Right ventricle myocardium superior (tissue), 1 donor: Measurements from ENCODE around the gene TKT. TPM values are rescaled to one million over a fixed set of nuclear protein-coding genes. Genes with fewer than 3 reads are reported as not detected.
"Not testable (repeated sequence)": the region's sequence is repeated elsewhere in the genome, so short reads cannot be mapped to it uniquely, and the experiment has no call there.

Source experiments
- ATAC-seq: fragments of 200-7000 bp; cut with Tn5 transposase; one replicate; pipeline ENCODE4 v1.9.1; 2020; ENCODE audit warnings: mild to moderate bottlenecking; ENCODE audit not compliant: poor library complexity
- DNase-seq: peaks from one replicate; pipeline ENCODE4 v3.0.0-alpha.2; 2020
- intact Hi-C: fragments of 100-400 bp; cut with DNase I; formaldehyde crosslinking; loops from one replicate; pipeline ENCODE4 v1.11.2; 2022
- long read RNA-seq: library from polyadenylated mRNA; unstranded; transcript quantifications from one replicate; pipeline ENCODE4 v2.0.0, GENCODE V29; 2021
- total RNA-seq: library from RNA; stranded (reverse); fragmentation: NEBNext Ultra II Directional; extraction: Animal tissue kit (Norgen Biotek cat#: 25700); gene quantifications from one replicate; pipeline ENCODE4 v1.2.1, GENCODE V29; 2021
- donor health status: DM: no; HTN: yes; CAD: no; lungs with severe emphysema.

Gene TKT, protein sequence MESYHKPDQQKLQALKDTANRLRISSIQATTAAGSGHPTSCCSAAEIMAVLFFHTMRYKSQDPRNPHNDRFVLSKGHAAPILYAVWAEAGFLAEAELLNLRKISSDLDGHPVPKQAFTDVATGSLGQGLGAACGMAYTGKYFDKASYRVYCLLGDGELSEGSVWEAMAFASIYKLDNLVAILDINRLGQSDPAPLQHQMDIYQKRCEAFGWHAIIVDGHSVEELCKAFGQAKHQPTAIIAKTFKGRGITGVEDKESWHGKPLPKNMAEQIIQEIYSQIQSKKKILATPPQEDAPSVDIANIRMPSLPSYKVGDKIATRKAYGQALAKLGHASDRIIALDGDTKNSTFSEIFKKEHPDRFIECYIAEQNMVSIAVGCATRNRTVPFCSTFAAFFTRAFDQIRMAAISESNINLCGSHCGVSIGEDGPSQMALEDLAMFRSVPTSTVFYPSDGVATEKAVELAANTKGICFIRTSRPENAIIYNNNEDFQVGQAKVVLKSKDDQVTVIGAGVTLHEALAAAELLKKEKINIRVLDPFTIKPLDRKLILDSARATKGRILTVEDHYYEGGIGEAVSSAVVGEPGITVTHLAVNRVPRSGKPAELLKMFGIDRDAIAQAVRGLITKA
- 43.6 TPM for total RNA-seq
- long read RNA-seq, transcript TKT-208 (14 exons, 3,010 nt): major isoform, 45 of 108 reads
- long read RNA-seq, partial matches to known transcripts: 37 of 108 reads
- long read RNA-seq, other reads (novel, unspliced or antisense): 23 of 108 reads

DNA sequence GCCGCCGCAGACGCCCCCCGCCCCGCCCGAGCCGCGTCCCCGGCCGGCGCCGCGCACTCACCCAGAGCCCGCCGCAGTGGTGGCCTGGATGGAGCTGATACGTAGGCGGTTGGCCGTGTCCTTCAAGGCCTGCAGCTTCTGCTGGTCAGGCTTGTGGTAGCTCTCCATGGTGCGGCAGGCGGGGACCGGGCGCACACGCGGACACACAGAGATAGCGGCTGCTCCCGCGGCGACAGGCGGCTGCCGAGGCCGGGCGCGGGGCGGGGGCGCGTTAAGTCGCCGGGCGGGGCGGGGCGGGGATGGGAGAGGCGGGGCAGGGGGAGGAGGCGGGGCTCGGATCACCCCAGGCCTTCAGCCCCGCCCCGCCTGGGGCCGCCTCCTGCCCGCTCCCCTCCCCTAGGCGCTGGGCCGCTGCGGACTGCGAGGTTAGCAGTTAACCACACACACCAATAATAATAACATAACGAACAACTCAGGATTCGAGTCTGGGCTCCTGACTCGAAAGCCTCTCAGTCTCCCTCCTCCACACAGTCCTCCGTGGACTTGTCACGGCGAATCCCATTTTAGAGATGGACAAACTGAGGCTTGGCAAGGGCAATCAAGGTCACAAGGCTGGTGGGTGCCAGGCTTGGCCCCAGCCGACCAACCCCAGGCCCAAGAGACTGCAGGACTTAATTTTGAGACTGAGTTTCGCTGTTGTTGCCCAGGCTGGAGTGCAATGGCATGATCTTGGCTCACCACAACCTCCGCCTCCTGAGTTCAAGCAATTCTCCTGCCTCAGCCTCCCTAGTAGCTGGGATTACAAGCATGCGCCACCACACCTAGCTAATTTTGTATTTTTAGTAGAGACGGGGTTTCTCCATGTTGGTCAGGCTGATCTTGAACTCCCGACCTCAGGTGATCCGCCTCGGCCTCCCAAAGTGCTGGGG is at the start of gene TKT:
Gene TKT (minus strand): TSS at position 248 of the 929 bp plus-strand sequence. CDS start 80 bp downstream, at position 168.
- intact Hi-C loops: no loop called here
- peak; percentile 95 for DNase-seq

DNA sequence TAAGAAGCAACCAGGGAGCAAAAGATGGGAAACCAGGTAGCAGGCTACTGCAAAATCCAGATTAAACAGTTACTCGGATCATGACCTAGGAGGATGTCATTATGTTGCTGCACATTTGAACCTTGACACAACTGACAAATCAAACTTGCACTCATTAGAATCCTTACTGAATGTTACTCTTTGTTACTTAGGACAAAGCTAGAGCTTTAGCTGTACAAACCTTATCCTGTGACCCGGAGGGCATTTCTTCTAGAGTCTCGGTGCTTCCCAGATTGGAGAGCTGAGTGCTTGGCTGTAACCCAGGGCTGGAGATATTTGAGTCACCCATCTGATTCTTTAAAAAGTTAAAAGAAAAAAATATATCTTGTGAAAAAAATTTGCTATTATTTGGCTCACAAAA is 48.1 kb upstream of the TKT start:
- intact Hi-C loops: loop anchor here (5.0 kb wide), 1 partner anchor 403 kb away; no protein-coding TSS in a partner anchor
- ATAC-seq (peak; percentile 51), DNase-seq (no peak)

More for the DNA sequence above, at the start of gene TKT:
- ATAC-seq: peak; percentile 84

DNA sequence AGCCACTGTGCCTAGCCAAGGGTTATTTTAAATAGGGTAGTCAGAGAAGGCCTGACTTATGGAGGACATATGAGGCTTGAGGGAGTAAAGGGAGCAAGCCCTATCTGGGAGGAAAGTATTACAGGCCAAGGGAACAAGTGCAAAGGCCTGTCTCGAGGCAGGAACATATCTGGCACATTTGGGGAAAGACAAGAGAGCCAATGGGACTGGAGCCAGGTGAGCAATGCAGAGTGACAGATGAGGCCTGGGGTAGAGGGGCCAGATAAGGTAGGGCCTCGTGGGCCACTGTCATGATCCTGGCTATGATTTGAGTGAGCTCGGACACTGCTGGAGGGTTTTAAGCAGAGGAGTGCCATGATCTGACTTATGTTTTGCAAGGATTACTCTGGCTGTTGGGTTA is 47.7 kb upstream of the TKT start:
- intact Hi-C loops: loop anchor here (5.0 kb wide), 1 partner anchor 404 kb away; no protein-coding TSS in a partner anchor
- ATAC-seq (peak; percentile 83), DNase-seq (no peak)

DNA sequence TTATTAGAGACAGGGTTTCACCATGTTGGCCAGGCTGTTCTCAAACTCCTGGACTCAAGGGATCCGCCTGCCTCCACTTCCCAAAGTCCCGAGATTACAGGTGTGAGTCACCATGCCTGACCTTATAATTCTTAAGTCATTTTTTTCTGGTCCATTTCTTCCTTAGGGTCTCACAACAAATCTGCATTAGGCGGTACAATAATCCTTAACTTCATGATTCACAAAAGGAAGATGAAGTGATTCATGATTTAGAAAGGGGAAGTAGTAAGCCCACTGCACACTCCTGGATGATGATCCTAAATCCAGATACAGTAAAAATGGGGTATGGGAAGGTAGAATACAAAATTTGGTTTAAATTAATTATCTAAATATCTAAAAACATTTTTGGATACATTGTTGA is 45.0 kb upstream of the TKT start:
- no peak for ATAC-seq
- intact Hi-C loops: loop anchor here (5.0 kb wide), 1 partner anchor 406 kb away; no protein-coding TSS in a partner anchor
- no peak for DNase-seq

DNA sequence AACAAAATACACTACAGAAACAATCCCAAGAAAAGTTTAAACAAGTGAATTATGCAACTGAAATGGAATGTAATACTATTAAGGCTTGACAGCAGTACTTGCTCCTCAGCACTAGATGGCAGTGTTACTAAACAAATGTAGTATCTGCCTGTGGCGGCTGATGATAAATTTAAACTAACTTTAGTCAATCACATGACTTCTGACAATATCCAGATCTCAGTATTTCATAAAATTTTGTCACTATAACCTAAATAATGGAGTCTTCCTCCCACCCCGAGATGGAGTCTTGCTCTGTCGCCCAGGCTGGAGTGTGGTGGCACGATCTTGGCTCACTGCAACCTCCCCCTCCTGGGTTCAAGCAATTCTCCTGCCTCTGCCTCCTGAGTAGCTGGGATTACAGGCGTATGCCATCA is 43.8 kb upstream of the TKT start:
- intact Hi-C loops: loop anchor here (5.0 kb wide), 1 partner anchor 408 kb away; no protein-coding TSS in a partner anchor
- DNase-seq: not testable (repeated sequence)
- ATAC-seq: peak; percentile 63

DNA sequence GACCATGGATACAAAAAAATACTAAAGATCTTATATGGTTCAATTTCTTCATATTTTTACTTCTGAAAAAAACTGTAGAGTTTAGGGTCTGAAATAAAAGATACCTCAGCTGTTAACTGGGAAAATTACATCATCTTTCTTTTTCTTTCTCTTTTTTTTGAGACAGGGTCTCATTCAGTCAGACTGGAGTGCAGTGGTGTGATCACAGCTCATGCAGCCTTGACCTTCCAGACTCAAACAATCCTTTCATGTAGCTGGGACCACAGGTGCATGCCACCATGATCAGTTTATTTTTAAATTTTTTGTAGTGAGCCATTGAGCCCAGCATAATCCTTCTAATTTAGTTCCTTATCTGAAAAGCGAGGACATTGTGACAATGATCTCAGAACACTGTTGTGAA is 39.6 kb upstream of the TKT start:
- ATAC-seq (no peak), DNase-seq (no peak)
- intact Hi-C loops: no loop called here

DNA sequence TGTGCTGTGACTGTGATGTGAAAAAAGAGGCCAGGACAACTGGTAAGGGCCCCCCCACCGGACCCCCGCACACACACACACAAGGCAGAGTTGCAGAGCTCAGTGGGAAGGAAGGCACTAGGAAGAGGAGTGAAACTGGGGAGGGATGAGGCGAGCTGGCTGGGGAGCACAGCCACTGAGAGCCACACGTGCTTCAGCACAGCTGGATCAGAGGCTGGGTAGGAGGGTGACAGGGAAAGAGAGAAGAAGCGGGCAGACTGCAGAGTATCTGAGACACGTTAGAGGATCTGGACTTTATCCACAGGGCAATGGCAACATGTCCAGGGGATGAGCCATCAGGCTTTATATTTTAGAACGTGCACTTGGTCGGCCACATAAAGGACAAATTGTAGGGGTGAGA is 38.0 kb upstream of the TKT start:
- DNase-seq: no peak
- intact Hi-C loops: no loop called here
- peak; percentile 45 for ATAC-seq

DNA sequence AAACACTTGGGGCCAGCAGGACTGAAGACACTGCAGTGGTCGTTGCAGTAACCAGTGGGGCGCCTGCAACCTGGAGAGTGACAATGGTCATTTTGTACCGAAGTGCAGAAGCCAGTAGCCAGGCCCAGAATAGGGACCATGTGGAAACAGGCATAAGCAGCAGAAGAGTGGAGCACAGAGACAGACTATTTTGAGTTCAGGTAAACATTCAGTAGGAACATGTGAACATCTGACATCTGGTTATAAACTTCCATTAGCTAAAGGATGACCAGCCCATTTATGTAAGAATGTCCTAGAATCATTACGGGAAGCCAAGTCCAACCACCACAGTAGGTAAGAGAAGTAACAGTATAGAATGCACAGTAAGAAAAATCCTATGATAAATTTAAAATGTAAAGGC is 32.4 kb upstream of the TKT start:
- ATAC-seq (no peak), DNase-seq (no peak)
- intact Hi-C loops: no loop called here

DNA sequence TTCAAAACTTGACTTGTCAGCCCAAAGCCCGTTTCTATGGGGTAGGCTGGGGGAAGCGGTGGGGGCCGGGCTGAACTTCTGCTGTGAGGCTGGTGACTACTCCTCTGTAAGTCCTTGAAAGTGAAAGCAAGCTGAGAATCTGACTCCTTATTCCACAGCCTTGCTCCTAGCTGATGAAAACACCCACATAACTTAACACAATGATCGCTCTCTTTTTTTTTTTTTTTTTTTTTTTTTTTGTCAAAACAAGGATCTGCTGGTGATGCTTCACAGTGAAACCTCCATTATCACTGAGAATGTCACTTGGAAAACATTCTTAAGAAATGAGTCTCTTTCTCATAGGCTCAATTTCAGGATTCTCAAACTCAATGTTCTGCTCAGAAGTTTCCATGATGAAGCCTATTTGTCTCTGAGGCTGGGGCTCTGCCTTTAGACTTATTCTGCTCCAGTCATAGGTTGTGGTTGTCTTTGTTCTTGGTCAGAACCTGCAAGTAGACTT is 31.4 kb upstream of the TKT start:
- intact Hi-C loops: no loop called here
- ATAC-seq (no peak), DNase-seq (no peak)

DNA sequence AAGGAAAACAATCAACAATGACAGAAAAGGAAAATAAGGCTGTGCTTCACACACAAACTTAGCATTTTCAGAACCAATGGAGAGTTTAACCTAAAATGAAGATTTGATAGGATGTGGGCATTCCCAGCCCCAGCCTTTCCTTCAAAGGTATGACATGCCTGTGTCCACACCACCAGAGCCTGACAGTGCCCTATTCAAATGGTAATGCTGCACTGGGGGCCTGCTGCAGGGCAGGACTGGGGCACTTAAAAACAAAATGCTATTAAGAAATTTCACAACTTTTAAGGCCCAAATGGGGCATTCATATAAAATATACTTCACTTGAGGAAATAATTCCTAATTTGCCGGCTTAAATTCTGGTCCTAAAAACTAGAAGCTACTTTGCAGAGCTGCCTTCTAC is 30.9 kb upstream of the TKT start:
- intact Hi-C loops: no loop called here
- DNase-seq (no peak), ATAC-seq (no peak)

DNA sequence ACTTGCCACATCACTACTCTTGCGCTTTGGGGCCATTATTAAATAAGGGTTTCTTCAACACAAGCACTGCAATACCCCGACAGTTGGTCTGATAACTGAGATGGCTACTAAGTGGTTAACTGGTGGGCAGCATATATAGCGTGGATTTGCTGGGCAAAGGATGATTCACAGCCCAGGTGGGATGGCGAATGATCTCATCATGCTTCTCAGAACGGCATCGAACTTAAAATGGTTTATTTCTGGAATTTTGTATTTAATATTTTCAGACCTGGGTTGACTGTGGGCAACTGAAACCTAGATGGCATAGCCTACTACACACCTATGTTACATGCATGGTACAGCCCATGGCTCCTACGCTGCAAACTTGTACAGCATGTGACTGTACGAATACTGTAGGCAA is 26.8 kb upstream of the TKT start:
- no peak for ATAC-seq
- intact Hi-C loops: no loop called here
- no peak for DNase-seq

DNA sequence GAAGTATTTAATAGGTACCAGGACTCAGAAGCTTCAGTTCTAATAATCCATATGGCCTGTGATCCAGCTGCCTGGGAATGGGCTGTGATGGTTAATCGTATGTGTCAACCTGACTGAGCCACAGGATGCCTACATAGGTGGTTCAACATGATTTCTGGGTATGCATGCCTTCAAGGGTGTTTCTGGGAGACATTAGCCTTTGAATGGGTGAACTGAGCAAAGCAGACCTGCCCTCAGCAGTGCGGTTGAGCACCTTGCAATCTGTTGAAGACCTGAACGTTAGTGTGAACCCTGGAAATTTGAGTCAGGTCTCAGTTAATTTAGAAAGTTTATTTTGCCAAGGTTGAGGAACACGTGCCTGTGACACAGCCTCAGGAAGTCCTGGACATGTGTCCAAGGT is 22.8 kb upstream of the TKT start:
- ATAC-seq: no peak
- intact Hi-C loops: no loop called here
- DNase-seq: no peak

DNA sequence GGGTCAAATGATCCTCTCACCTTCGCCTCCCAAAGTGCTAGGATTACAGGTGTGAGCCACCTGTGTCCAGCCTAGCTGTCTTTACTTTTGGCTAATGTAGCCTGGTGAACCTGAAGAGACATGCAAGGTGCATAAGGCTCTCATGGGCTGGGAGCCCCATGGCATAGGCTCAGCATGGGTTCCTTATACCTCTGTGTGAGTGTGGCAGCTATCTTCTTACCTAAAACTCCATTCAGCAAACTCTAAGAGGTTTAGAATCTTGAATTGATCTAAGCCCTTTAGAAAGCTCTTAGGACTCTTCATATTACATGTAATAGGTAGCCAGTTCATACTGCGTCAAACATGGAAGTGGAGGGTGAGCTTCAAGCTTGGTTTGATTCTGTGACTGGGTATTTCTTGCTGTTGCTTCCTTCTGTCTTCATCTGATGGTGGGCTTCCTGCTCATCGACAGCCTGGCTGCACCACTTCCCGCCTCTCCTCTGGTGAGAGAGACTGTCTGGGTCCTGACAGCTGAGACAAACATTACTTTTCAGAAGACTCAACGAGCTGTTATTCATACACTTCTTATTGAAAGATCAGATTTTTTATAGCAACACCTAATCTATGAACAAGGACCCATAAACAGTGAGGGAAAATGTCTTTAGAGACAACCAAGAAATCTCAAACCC is 19.2 kb upstream of the TKT start:
- no peak for DNase-seq
- intact Hi-C loops: no loop called here
- no peak for ATAC-seq

DNA sequence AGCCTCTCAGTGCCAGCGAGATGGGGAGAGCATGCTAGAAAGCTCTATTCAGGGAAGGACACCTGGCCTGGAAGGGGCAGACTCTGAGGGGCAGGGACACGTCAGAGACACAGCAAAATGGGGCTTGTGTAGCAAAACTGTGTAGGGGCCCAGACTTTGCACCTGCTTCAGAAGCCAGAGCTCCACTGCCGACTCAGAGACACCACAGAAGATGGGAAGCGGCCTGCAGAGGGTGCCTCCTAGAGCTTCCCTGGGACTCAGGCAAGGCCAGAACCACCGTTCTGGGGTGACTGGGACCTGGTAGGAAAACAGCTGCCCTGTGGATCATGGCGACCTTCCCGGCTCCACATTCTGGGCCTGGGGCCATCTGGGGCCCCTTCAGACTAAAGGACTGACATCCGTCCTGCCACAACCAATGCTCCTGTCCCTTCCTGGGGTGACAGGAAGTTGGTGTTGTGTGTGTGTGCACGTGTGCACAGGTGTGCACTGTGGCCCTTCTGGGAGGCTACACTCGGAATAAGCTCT is 17.4 kb upstream of the TKT start:
- DNase-seq (no peak), ATAC-seq (no peak)
- intact Hi-C loops: no loop called here

DNA sequence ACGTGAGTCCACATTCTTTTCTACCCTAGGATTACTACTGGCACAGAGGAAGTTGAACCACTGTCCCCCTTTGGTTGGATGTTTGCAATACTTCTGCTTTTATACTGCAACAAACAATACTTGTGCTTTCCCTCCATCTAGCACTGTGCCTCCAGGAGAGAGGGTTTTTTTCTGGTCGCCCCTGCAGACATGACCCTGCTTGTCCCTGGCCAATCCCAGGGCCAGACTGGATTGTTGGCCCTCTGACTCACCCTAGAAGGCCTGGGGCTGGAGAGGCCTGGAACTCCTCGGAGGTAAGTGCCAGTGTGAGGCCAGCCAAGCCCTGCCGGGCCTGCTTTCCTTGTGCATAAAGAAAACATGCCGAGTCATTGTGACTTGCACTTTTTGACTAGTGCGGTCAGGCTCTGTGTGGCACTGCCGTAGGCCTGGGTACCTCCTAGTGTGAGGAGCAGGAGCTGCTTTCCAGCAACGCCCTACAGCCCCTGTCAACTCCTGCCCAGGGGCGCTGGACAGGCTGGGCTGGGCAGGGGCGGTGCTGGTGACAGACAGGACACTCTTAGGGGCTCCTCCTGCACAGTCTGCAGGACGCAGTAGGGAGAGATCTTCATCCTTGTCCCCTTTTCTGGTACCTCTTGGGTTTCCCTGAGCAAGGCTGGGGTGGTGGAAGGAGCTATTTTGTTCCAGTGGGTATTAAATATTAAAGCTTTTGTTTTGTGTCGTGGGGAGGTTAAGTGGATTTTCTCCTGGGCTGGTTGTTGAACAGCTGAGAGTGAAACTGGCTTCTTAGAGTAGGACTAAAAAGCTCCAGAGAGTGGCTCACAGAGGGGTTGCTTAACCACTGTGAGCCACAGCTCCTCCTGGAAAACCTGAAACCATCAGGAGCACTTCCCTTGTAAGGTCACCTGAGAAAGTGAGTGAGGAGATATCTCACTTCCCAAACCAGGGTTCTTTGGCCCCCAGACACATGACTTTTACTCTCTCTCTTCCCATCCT is 14.4 kb upstream of the TKT start:
- ATAC-seq (peak; percentile 95), DNase-seq (peak; percentile 91)
- intact Hi-C loops: no loop called here

DNA sequence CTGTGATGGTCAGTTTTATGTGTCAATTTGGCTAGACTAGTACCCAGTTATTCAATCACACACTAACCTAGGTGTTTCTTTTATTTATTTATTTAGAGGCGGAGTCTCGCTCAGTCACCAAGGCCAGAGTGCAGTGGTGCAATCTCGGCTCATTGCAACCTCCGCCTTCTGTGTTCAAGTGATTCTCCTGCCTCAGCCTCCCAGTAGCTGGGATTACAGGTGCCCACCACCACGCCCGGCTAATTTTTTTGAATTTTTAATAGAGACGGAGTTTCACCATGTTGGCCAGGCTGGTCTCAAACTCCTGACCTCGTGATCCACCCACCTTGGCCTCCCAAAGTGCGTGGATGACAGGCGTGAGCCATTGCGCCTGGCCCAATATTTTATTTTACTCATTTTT is 13.4 kb upstream of the TKT start:
- DNase-seq, intact Hi-C loops, ATAC-seq: not testable (repeated sequence)

DNA sequence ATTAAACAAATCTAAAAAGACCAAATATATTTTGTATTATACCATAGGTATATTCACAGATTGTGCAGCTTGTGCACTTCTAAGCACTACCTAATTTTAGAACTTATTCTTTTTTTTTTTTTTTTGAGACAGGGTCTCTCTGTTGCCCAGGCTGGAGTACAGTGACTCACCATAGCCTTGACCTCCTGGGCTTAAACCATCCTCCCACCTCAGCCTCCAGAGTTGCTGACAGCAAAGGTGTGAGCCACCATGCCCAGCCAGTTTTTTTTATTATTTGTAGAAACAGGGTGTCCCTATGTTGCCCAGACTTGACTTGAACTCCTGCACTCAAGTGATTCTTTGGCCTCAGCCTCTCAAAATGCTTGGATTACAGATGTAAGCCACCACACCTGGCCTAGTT is 11.9 kb upstream of the TKT start:
- intact Hi-C loops: no loop called here
- DNase-seq (no peak), ATAC-seq (no peak)
